Tibial artery (tissue), 4 donors: ENCODE data around the gene PILRB.

Source experiments
- DNase-seq, 2 donors: peaks; one replicate each; pipeline ENCODE4 v3.0.0-alpha.2; 2019
- H3K27ac ChIP-seq, 2 donors: fragments of 200-600 bp; sonication (generic) in 1 of 2; 1 replicate in 1 of 2; 2 replicates in 1 of 2; pipeline ENCODE4 v1.5.1; 2018 to 2019; ENCODE audit warnings: mild to moderate bottlenecking in 1 of 2
- H3K27me3 ChIP-seq, 2 donors: fragments of 200-600 bp; sonication (generic) in 1 of 2; one replicate each; pipeline versions ENCODE4 v1.5.1 to v1.6.0; 2016 to 2019
- H3K36me3 ChIP-seq, 3 donors: fragments of 200-600 bp; sonication (generic) in 2 of 3; one replicate each; pipeline ENCODE4 v1.5.1; 2016 to 2019; ENCODE audit warnings: mild to moderate bottlenecking in 2 of 3
- H3K4me1 ChIP-seq, 4 donors: fragments of 200-600 bp; sonication (generic) in 2 of 4; 1 replicate in 3 of 4; 2 replicates in 1 of 4; pipeline ENCODE4 v1.5.1; 2016 to 2019
- H3K4me3 ChIP-seq, 2 donors: fragments of 200-600 bp; sonication (generic) in 1 of 2; 1 replicate in 1 of 2; 2 replicates in 1 of 2; pipeline ENCODE4 v1.5.1; 2018 to 2019; ENCODE audit warnings: mild to moderate bottlenecking in 2 of 2
- H3K9me3 ChIP-seq, 3 donors: fragments of 200-600 bp; sonication (generic) in 1 of 3; one replicate each; pipeline ENCODE4 v1.5.1; 2016 to 2019
- CTCF ChIP-seq, 2 experiments: fragments of 200-600 bp in 1 of 2; fragments of 450-650 bp in 1 of 2; IDR thresholded peaks; one replicate each; pipeline ENCODE4 v1.5.1; 2017 to 2019; ENCODE audit warnings: antibody characterized with exemption in 2 of 2, mild to moderate bottlenecking in 1 of 2, moderate library complexity in 1 of 2
- intact Hi-C: fragments of 100-400 bp; cut with DNase I; formaldehyde crosslinking; loops from one replicate; pipeline ENCODE4 v1.15.0; 2023; ENCODE audit warnings: low total_unique reads

Gene PILRB

GRCh38 chr7:100389437-100390088 lies 31.6 kb downstream of the PILRB start:
- Histone ChIP-seq H3K27me3 (peaks cover 0 to 27% of the 10 kb centered on the region in 2 donors), H3K36me3 (no peaks in the 10 kb centered on the region), H3K27ac (no peak overlapping the region), H3K9me3 (peaks cover 0 to 4% (median 0%) of the 10 kb centered on the region in 3 donors), H3K4me3 (no peak overlapping the region), H3K4me1 (peaks cover 0 to 10% (median 0%) of the 10 kb centered on the region in 4 donors)
- no peak for DNase-seq
- no peak for TF ChIP-seq CTCF (IDR thresholded peaks at IDR 0.05)
- intact Hi-C loops: no loop called here

- H3K36me3 ChIP-seq: no peaks in the 10 kb centered on the region
- H3K27me3 ChIP-seq: peaks cover 0 to 27% of the 10 kb centered on the region in 2 donors
- no peak overlapping the region for H3K4me3 ChIP-seq
- no peak overlapping the region for H3K27ac ChIP-seq
- DNase-seq: no peak
- intact Hi-C loops: no loop called here
- peaks cover 0 to 4% (median 0%) of the 10 kb centered on the region in 3 donors for H3K9me3 ChIP-seq
- no peak for TF ChIP-seq CTCF (IDR thresholded peaks at IDR 0.05)
- H3K4me1 ChIP-seq: peaks cover 0 to 10% (median 0%) of the 10 kb centered on the region in 4 donors
These were observed 32.5 kb downstream of the PILRB start for GRCh38 chr7:100390286-100391009.

GRCh38 chr7:100393233-100393905 lies 35.5 kb downstream of the PILRB start:
- H3K27me3 ChIP-seq: peaks cover 0 to 27% of the 10 kb centered on the region in 2 donors
- H3K9me3 ChIP-seq: peaks cover 0 to 4% (median 0%) of the 10 kb centered on the region in 3 donors
- no peak for DNase-seq
- TF ChIP-seq CTCF (IDR thresholded peaks at IDR 0.05): no peak
- H3K27ac ChIP-seq: no peak overlapping the region
- intact Hi-C loops: no loop called here
- no peaks in the 10 kb centered on the region for H3K4me1 ChIP-seq
- H3K36me3 ChIP-seq: no peaks in the 10 kb centered on the region
- H3K4me3 ChIP-seq: no peak overlapping the region

GRCh38 chr7:100394077-100394476 lies 36.2 kb downstream of the PILRB start:
- Histone ChIP-seq H3K36me3 (no peaks in the 10 kb centered on the region), H3K4me1 (no peaks in the 10 kb centered on the region), H3K27ac (no peak overlapping the region), H3K9me3 (peaks cover 0 to 4% (median 0%) of the 10 kb centered on the region in 3 donors), H3K4me3 (no peak overlapping the region), H3K27me3 (peaks cover 0 to 27% of the 10 kb centered on the region in 2 donors)
- no peak for TF ChIP-seq CTCF (IDR thresholded peaks at IDR 0.05)
- no peak for DNase-seq
- intact Hi-C loops: no loop called here

- H3K4me3 ChIP-seq: no peak overlapping the region
- no peak overlapping the region for H3K27ac ChIP-seq
- peaks cover 0 to 4% (median 0%) of the 10 kb centered on the region in 3 donors for H3K9me3 ChIP-seq
- H3K27me3 ChIP-seq: peaks cover 0 to 11% of the 10 kb centered on the region in 2 donors
- no peak for DNase-seq
- peaks cover 0 to 4% (median 0%) of the 10 kb centered on the region in 3 donors for H3K36me3 ChIP-seq
- no peak for TF ChIP-seq CTCF (IDR thresholded peaks at IDR 0.05)
- intact Hi-C loops: no loop called here
- no peaks in the 10 kb centered on the region for H3K4me1 ChIP-seq
These were observed 38.6 kb downstream of the PILRB start for GRCh38 chr7:100396421-100396982.
